ENCODE measurements around the gene ARHGAP12.

- TF ChIP-seq CTCF (IDR thresholded peaks at IDR 0.05; ENCODE audit: low read length): no peak
- TF ChIP-seq EZH2 (IDR thresholded peaks at IDR 0.05; ENCODE audit: borderline replicate concordance, low read length): no peak
Measured at GRCh38 chr10:31833753-31834152, 94.9 kb downstream of the ARHGAP12 start.
